ENCODE results near the gene RARS1. TPM values are rescaled to one million over a fixed set of nuclear protein-coding genes. Genes with fewer than 3 reads are reported as not detected.

Gene RARS1
- total RNA-seq, 1 donor = 243 TPM

GRCh38 chr5:168443950-168444700, 42.1 kb upstream of the RARS1 start:
- no peaks in the 10 kb centered on the region for H3K36me3 ChIP-seq (ENCODE audit: insufficient read depth, low read length)
- H2AFZ ChIP-seq (ENCODE audit: low read length) = no peak overlapping the region
- no peaks in the 10 kb centered on the region for H3K9me3 ChIP-seq (ENCODE audit: low read depth, low read length)
- no peaks in the 10 kb centered on the region for H3K4me1 ChIP-seq (ENCODE audit: insufficient read depth, low read length)
- TF ChIP-seq CTCF (IDR thresholded peaks at IDR 0.05; ENCODE audit: extremely low read depth, low read depth, low read length) = no peak
- H3K27ac ChIP-seq (ENCODE audit: low read depth, low read length) = no peak overlapping the region
- H3K4me3 ChIP-seq (ENCODE audit: insufficient read depth, low read length) = no peak overlapping the region
- H3K4me2 ChIP-seq (ENCODE audit: insufficient read depth, low read length) = no peak overlapping the region
- no peak for DNase-seq (ENCODE audit: insufficient read length, low spot score, missing footprints)
- no peaks in the 10 kb centered on the region for H3K27me3 ChIP-seq (ENCODE audit: insufficient read depth, low read length)
- H3K79me2 ChIP-seq (ENCODE audit: insufficient read depth, low read length) = no peaks in the 10 kb centered on the region
- no peaks in the 10 kb centered on the region for H4K20me1 ChIP-seq (ENCODE audit: insufficient read depth, low read length)

- DNase-seq (ENCODE audit: insufficient read length, low spot score, missing footprints) = no peak
- H3K27ac ChIP-seq (ENCODE audit: low read depth, low read length) = no peak overlapping the region
- no peaks in the 10 kb centered on the region for H3K27me3 ChIP-seq (ENCODE audit: insufficient read depth, low read length)
- H3K4me3 ChIP-seq (ENCODE audit: insufficient read depth, low read length) = no peak overlapping the region
- H3K9me3 ChIP-seq (ENCODE audit: low read depth, low read length) = no peaks in the 10 kb centered on the region
- H2AFZ ChIP-seq (ENCODE audit: low read length) = no peak overlapping the region
- no peaks in the 10 kb centered on the region for H3K4me1 ChIP-seq (ENCODE audit: insufficient read depth, low read length)
- no peaks in the 10 kb centered on the region for H4K20me1 ChIP-seq (ENCODE audit: insufficient read depth, low read length)
- no peak overlapping the region for H3K4me2 ChIP-seq (ENCODE audit: insufficient read depth, low read length)
- no peak for TF ChIP-seq CTCF (IDR thresholded peaks at IDR 0.05; ENCODE audit: extremely low read depth, low read depth, low read length)
- H3K36me3 ChIP-seq (ENCODE audit: insufficient read depth, low read length) = no peaks in the 10 kb centered on the region
- H3K79me2 ChIP-seq (ENCODE audit: insufficient read depth, low read length) = no peaks in the 10 kb centered on the region
These were observed 39.2 kb upstream of the RARS1 start for GRCh38 chr5:168446983-168447619.

GRCh38 chr5:168447808-168448207, 38.5 kb upstream of the RARS1 start:
- Histone ChIP-seq H3K9me3 (ENCODE audit: low read depth, low read length) (no peaks in the 10 kb centered on the region), H3K4me2 (ENCODE audit: insufficient read depth, low read length) (no peak overlapping the region), H3K79me2 (ENCODE audit: insufficient read depth, low read length) (no peaks in the 10 kb centered on the region), H2AFZ (ENCODE audit: low read length) (no peak overlapping the region), H3K27me3 (ENCODE audit: insufficient read depth, low read length) (no peaks in the 10 kb centered on the region), H3K4me1 (ENCODE audit: insufficient read depth, low read length) (no peaks in the 10 kb centered on the region), H3K4me3 (ENCODE audit: insufficient read depth, low read length) (no peak overlapping the region), H3K36me3 (ENCODE audit: insufficient read depth, low read length) (no peaks in the 10 kb centered on the region), H4K20me1 (ENCODE audit: insufficient read depth, low read length) (no peaks in the 10 kb centered on the region), H3K27ac (ENCODE audit: low read depth, low read length) (no peak overlapping the region)
- no peak for DNase-seq (ENCODE audit: insufficient read length, low spot score, missing footprints)
- no peak for TF ChIP-seq CTCF (IDR thresholded peaks at IDR 0.05; ENCODE audit: extremely low read depth, low read depth, low read length)

GRCh38 chr5:168449166-168449565, 37.1 kb upstream of the RARS1 start:
- H3K4me2 ChIP-seq (ENCODE audit: insufficient read depth, low read length) = no peak overlapping the region
- H3K27ac ChIP-seq (ENCODE audit: low read depth, low read length) = no peak overlapping the region
- H3K27me3 ChIP-seq (ENCODE audit: insufficient read depth, low read length) = no peaks in the 10 kb centered on the region
- no peaks in the 10 kb centered on the region for H3K36me3 ChIP-seq (ENCODE audit: insufficient read depth, low read length)
- no peak for TF ChIP-seq CTCF (IDR thresholded peaks at IDR 0.05; ENCODE audit: extremely low read depth, low read depth, low read length)
- H3K4me1 ChIP-seq (ENCODE audit: insufficient read depth, low read length) = no peaks in the 10 kb centered on the region
- no peak overlapping the region for H2AFZ ChIP-seq (ENCODE audit: low read length)
- H3K9me3 ChIP-seq (ENCODE audit: low read depth, low read length) = no peaks in the 10 kb centered on the region
- DNase-seq (ENCODE audit: insufficient read length, low spot score, missing footprints) = no peak
- no peak overlapping the region for H3K4me3 ChIP-seq (ENCODE audit: insufficient read depth, low read length)
- no peaks in the 10 kb centered on the region for H4K20me1 ChIP-seq (ENCODE audit: insufficient read depth, low read length)
- H3K79me2 ChIP-seq (ENCODE audit: insufficient read depth, low read length) = no peaks in the 10 kb centered on the region
